ENCODE data around the gene SIAE. TPM values are rescaled to one million over a fixed set of nuclear protein-coding genes. Genes with fewer than 3 reads are reported as not detected.

SIAE gene
- total and polyA plus RNA-seq, 10 of the 15 experiments (the other 5 are each of a cell fraction or from before 2014, with no cell fraction given), result 0.93 to 6.9 (median 4.2) TPM

DNA sequence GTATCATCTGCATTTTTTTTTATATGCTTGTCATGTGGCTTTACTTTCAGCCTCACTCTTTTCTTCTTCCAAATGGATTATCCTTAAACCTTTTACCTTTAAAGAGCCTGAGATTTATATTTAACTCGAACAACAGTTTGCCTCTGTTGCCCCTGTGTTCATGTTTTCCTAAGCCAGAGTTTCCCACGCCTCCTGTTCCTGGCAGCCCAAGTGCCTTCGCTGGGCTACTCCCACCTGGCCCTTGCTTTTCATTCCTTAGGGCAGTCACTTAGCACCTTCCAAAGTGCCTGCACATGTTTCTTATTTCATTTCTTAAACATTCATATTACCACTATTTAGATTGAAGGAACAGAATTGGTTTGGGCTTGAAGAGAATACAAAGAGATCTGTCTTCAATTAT, 37.6 kb downstream of the SIAE start:
- no peaks in the 10 kb centered on the region for H3K27me3 ChIP-seq (replicated peaks in 1 of 2; ENCODE audit: control insufficient read depth in 2 of 2, insufficient read depth in 2 of 2, low read length in 1 of 2)
- H3K79me2 ChIP-seq (ENCODE audit: control insufficient read depth, insufficient read depth, low read length), result no peaks in the 10 kb centered on the region
- no peak for DNase-seq (ENCODE audit: low read depth, low spot score)
- H2AFZ ChIP-seq (ENCODE audit: control insufficient read depth, low read depth, low read length), result no peak overlapping the region
- intact Hi-C loops (cut with micrococcal nuclease; ENCODE audit: unreplicated experiment), result no loop called here
- H3K4me3 ChIP-seq, result no peak overlapping the region
- no peak overlapping the region for H3K27ac ChIP-seq (ENCODE audit: control insufficient read depth, insufficient read depth)
- in situ Hi-C loops (cut with MboI), result no loop called here
- peaks cover 5% of the 10 kb centered on the region in 2 experiments; a peak in 3 of 4 replicates for H3K36me3 ChIP-seq (ENCODE audit: control insufficient read depth in 2 of 2, insufficient read depth in 2 of 2, low read length in 1 of 2)
- H3K9me3 ChIP-seq (replicated peaks; ENCODE audit: control insufficient read depth, insufficient read depth, low read length), result no peaks in the 10 kb centered on the region; the same call in 2 of the 3 replicates
- ChIA-PET CTCF (no interaction called here), RAD21 (ENCODE audit: unreplicated experiment) (no interaction called here), POLR2A (no interaction called here), SMC1A (ENCODE audit: uncharacterized antibody, unreplicated experiment) (no interaction called here)
- FAIRE-seq, result no peak
- WGBS (ENCODE audit: insufficient coverage, insufficient replicate concordance, low lambda C conversion rate, missing lambda C conversion rate), result 94% methylated on average over 3 of the region's 3 CpGs
- no TSS peak for BruUV-seq (replicated peaks)
- no peak overlapping the region for H3K4me2 ChIP-seq (ENCODE audit: control insufficient read depth, insufficient read depth)
- no peak for TF ChIP-seq SMAD5 (IDR thresholded peaks at IDR 0.05; ENCODE audit: low read depth)
- TF ChIP-seq CHD4 (IDR thresholded peaks at IDR 0.05), result no peak
- TF ChIP-seq RELB (IDR thresholded peaks at IDR 0.05; ENCODE audit: low read depth), result no peak
- no peak for TF ChIP-seq SMC3 (IDR thresholded peaks at IDR 0.05; ENCODE audit: borderline replicate concordance, low read length)
- TF ChIP-seq, protein P1, sequence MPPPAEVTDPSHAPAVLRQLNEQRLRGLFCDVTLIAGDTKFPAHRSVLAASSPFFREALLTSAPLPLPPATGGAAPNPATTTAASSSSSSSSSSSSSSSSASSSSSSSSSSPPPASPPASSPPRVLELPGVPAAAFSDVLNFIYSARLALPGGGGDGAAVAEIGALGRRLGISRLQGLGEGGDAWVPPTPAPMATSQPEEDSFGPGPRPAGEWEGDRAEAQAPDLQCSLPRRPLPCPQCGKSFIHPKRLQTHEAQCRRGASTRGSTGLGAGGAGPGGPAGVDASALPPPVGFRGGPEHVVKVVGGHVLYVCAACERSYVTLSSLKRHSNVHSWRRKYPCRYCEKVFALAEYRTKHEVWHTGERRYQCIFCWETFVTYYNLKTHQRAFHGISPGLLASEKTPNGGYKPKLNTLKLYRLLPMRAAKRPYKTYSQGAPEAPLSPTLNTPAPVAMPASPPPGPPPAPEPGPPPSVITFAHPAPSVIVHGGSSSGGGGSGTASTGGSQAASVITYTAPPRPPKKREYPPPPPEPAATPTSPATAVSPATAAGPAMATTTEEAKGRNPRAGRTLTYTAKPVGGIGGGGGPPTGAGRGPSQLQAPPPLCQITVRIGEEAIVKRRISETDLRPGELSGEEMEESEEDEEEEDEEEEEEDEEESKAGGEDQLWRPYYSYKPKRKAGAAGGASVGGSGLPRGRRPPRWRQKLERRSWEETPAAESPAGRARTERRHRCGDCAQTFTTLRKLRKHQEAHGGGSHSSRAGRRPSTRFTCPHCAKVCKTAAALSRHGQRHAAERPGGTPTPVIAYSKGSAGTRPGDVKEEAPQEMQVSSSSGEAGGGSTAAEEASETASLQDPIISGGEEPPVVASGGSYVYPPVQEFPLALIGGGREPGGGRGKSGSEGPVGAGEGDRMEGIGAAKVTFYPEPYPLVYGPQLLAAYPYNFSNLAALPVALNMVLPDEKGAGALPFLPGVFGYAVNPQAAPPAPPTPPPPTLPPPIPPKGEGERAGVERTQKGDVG (CRISPR knock-in tag; IDR thresholded peaks at IDR 0.05), result no peak
- TF ChIP-seq JUNB (IDR thresholded peaks at IDR 0.05), result no peak
- TF ChIP-seq PAX8 (IDR thresholded peaks at IDR 0.05), result no peak
- TF ChIP-seq TCF7 (IDR thresholded peaks at IDR 0.05; ENCODE audit: borderline replicate concordance), result no peak
- ATAC-seq, result no peak
- H4K20me1 ChIP-seq (ENCODE audit: control insufficient read depth, insufficient read depth), result no peaks in the 10 kb centered on the region
- H3K9ac ChIP-seq (ENCODE audit: control insufficient read depth, insufficient read depth, low read length), result no peak overlapping the region
- no peaks in the 10 kb centered on the region for H3K4me1 ChIP-seq (ENCODE audit: control insufficient read depth, insufficient read depth, low read length)
